Neural cell (in vitro differentiated cells): ENCODE measurements around the gene BEX2. TPM values are rescaled to one million over a fixed set of nuclear protein-coding genes. Genes with fewer than 3 reads are reported as not detected.
"Not testable (repeated sequence)": the region's sequence is repeated elsewhere in the genome, so short reads cannot be mapped to it uniquely, and the experiment has no call there.

Experiments used
- H2AFZ ChIP-seq: fragments of 200-600, 300-800 bp; sonication (generic), shearing (Covaris generic); 2 replicates; pipeline ENCODE4 v1.6.0; 2014; ENCODE audit warnings: low read depth, mild to moderate bottlenecking, antibody characterized with exemption, low read length, moderate library complexity
- H3F3A ChIP-seq: fragments of 200-600 bp; shearing (Covaris generic); 2 replicates; pipeline ENCODE4 v1.6.1; 2016; ENCODE audit warnings: mild to moderate bottlenecking, moderate library complexity, mixed read lengths, antibody characterized with exemption, low read length; ENCODE audit not compliant: insufficient read depth, poor library complexity, severe bottlenecking
- H3K27ac ChIP-seq: fragments of 200-600, 300-800 bp; sonication (generic), shearing (Covaris generic); 2 replicates; pipeline ENCODE4 v1.5.1; 2014; ENCODE audit warnings: mild to moderate bottlenecking, low read length, moderate library complexity
- H3K27me3 ChIP-seq: fragments of 300-800, 200-600 bp; sonication (generic), shearing (Covaris generic); 2 replicates; pipeline ENCODE4 v1.6.0; 2014; ENCODE audit warnings: mild to moderate bottlenecking, low read depth, low read length, moderate library complexity; ENCODE audit not compliant: insufficient read depth
- H3K36me3 ChIP-seq: fragments of 300-800, 200-600 bp; sonication (generic), shearing (Covaris generic); 2 replicates; pipeline ENCODE4 v1.5.1; 2014; ENCODE audit warnings: mild to moderate bottlenecking, antibody characterized with exemption, low read length, moderate library complexity; ENCODE audit not compliant: insufficient read depth
- H3K4me2 ChIP-seq: fragments of 300-800, 200-600 bp; sonication (generic), shearing (Covaris generic); 2 replicates; pipeline ENCODE4 v1.6.0; 2014; ENCODE audit warnings: mild to moderate bottlenecking, low read length
- H3K4me3 ChIP-seq: fragments of 300-800, 200-600 bp; sonication (generic), shearing (Covaris generic); 2 replicates; pipeline ENCODE4 v1.5.1; 2014; ENCODE audit warnings: mild to moderate bottlenecking, low read length, moderate library complexity
- H3K79me2 ChIP-seq: fragments of 200-600 bp; shearing (Covaris generic); replicated peaks from 2 replicates; pipeline ENCODE4 v1.6.0; 2014; ENCODE audit warnings: mild to moderate bottlenecking, low read length, moderate library complexity; ENCODE audit not compliant: insufficient read depth
- H3K9ac ChIP-seq: fragments of 300-800, 200-600 bp; sonication (generic), shearing (Covaris generic); 2 replicates; pipeline ENCODE4 v1.6.1; 2016; ENCODE audit warnings: mild to moderate bottlenecking, low read length, mixed read lengths
- H3K9me2 ChIP-seq: fragments of 200-600 bp; shearing (Covaris generic); 2 replicates; pipeline ENCODE4 v1.6.1; 2016; ENCODE audit warnings: mild to moderate bottlenecking, low read length, mixed read lengths; ENCODE audit not compliant: insufficient read depth
- H3K9me3 ChIP-seq: fragments of 200-600, 300-800 bp; sonication (generic), shearing (Covaris generic); 2 replicates; pipeline ENCODE4 v1.6.1; 2016; ENCODE audit warnings: mild to moderate bottlenecking, mixed run types, low read length, moderate library complexity, mixed read lengths
- H4K20me1 ChIP-seq: fragments of 200-600 bp; shearing (Covaris generic); 2 replicates; pipeline ENCODE4 v1.6.1; 2016; ENCODE audit warnings: mild to moderate bottlenecking, mixed run types; ENCODE audit not compliant: insufficient read depth
- EP300 ChIP-seq: fragments of 450-650 bp; conservative IDR thresholded peaks from 2 replicates; pipeline ENCODE4 v1.6.1; 2014; ENCODE audit warnings: antibody characterized with exemption, mild to moderate bottlenecking, moderate library complexity; ENCODE audit not compliant: poor library complexity, severe bottlenecking
- EZH2 ChIP-seq: fragments of 200-600, 300-800 bp; shearing (Covaris generic), sonication (generic); IDR thresholded peaks from 2 replicates; pipeline ENCODE4 v1.6.1; 2014; ENCODE audit warnings: antibody characterized with exemption, low read length, borderline replicate concordance, mild to moderate bottlenecking; ENCODE audit not compliant: insufficient read depth, poor library complexity, severe bottlenecking
- MXI1 ChIP-seq: fragments of 450-650 bp; conservative IDR thresholded peaks from 2 replicates; pipeline ENCODE4 v1.6.1; 2014; ENCODE audit warnings: antibody characterized with exemption, mild to moderate bottlenecking; ENCODE audit not compliant: poor library complexity, severe bottlenecking
- POLR2AphosphoS5 ChIP-seq: IDR thresholded peaks from 2 replicates; pipeline ENCODE4 v1.6.1; 2012
- RAD21 ChIP-seq: fragments of 450-650 bp; conservative IDR thresholded peaks from 2 replicates; pipeline ENCODE4 v1.6.1; 2014; ENCODE audit warnings: antibody characterized with exemption, mild to moderate bottlenecking, moderate library complexity
- SMC3 ChIP-seq: fragments of 450-650 bp; conservative IDR thresholded peaks from 2 replicates; pipeline ENCODE4 v1.6.1; 2014; ENCODE audit warnings: antibody characterized with exemption, mild to moderate bottlenecking, moderate library complexity; ENCODE audit not compliant: poor library complexity
- TAF1 ChIP-seq: IDR thresholded peaks from 2 replicates; pipeline ENCODE4 v1.6.1; 2012; ENCODE audit warnings: low read depth
- polyA minus RNA-seq: library from RNA; depleted of rRNA, polyadenylated mRNA; stranded (reverse); fragments of >200 nt; gene quantifications from 2 replicates; pipeline ENCODE4 v1.2.3, GENCODE V29; 2014
- polyA plus RNA-seq: library from polyadenylated mRNA; depleted of rRNA; stranded (reverse); fragments of >200 nt; gene quantifications from 2 replicates; pipeline ENCODE4 v1.2.3, GENCODE V29; 2014
- TF ChIP-seq, protein P1 (sequence below): IDR thresholded peaks from 2 replicates; pipeline ENCODE4 v1.6.1; 2012; ENCODE audit warnings: borderline replicate concordance
- TF ChIP-seq, protein P2 (sequence below): fragments of 450-650 bp; IDR thresholded peaks from 2 replicates; pipeline ENCODE4 v1.5.1; 2014; ENCODE audit warnings: antibody characterized with exemption, mild to moderate bottlenecking, moderate library complexity; ENCODE audit not compliant: poor library complexity, severe bottlenecking

Gene BEX2
- polyA plus RNA-seq (603 and 631 TPM in 2 replicates), polyA minus RNA-seq (148 and 195 TPM in 2 replicates)

DNA sequence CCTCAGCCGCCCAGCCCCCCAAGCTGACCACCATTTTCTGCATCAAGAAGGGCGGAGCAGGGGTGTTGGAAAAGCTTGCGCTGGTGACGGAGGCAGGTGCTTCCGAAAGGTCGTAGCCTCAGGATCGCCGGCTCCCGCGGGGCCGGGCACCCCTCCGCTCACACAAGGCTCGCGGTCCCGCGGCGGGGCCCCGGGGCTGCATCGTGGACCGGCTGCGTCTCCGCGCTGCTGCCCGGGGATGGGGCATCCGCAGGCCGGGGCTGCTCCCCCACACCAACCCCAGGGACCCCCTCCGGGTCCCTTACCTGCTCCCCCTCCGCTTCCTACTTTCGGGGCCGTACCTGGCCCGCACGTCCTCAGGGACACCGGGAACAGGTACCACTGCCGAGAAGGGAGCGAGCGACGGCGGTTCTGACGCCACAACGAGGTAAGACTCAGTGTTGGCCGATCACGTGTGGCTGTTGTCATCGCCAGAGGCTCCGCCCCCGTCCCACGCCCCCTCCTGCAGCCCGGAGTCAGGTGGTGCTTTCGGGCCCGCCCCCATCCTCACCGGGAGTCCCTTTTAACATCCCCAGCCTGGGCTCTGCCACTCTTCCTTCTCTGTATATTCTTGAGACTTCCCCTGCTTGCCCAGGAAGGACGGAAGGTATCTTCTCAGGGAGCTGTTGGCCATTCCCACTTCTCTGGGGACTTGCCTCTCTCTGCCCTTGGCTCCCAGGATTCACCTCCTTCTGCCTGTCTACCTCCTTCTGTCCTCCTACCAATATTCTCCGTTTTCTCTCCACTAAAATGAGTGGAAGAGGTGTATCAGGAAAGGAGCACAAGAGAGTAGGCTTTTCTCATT is at the start of gene BEX2:
TSS of gene BEX2 (minus strand) at position 436 of the 844 bp plus-strand sequence. CDS start 1,014 bp downstream, outside the sequence.
- peaks cover 3% of the 10 kb centered on the region for H3K79me2 ChIP-seq
- no peaks in the 10 kb centered on the region for H3K9me2 ChIP-seq
- H3K9ac ChIP-seq: peak within 1 kb of the TSS; percentile 93
- peak within 1 kb of the TSS; percentile 33 for H2AFZ ChIP-seq
- TF ChIP-seq EP300 (no peak), TAF1 (peak; percentile 91), EZH2 (no peak), SMC3 (no peak), RAD21 (no peak), MXI1 (peak; percentile 50), POLR2AphosphoS5 (peak; percentile 99)
- TF ChIP-seq, protein P1, sequence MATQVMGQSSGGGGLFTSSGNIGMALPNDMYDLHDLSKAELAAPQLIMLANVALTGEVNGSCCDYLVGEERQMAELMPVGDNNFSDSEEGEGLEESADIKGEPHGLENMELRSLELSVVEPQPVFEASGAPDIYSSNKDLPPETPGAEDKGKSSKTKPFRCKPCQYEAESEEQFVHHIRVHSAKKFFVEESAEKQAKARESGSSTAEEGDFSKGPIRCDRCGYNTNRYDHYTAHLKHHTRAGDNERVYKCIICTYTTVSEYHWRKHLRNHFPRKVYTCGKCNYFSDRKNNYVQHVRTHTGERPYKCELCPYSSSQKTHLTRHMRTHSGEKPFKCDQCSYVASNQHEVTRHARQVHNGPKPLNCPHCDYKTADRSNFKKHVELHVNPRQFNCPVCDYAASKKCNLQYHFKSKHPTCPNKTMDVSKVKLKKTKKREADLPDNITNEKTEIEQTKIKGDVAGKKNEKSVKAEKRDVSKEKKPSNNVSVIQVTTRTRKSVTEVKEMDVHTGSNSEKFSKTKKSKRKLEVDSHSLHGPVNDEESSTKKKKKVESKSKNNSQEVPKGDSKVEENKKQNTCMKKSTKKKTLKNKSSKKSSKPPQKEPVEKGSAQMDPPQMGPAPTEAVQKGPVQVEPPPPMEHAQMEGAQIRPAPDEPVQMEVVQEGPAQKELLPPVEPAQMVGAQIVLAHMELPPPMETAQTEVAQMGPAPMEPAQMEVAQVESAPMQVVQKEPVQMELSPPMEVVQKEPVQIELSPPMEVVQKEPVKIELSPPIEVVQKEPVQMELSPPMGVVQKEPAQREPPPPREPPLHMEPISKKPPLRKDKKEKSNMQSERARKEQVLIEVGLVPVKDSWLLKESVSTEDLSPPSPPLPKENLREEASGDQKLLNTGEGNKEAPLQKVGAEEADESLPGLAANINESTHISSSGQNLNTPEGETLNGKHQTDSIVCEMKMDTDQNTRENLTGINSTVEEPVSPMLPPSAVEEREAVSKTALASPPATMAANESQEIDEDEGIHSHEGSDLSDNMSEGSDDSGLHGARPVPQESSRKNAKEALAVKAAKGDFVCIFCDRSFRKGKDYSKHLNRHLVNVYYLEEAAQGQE: peak; percentile 88
- TF ChIP-seq, protein P2, sequence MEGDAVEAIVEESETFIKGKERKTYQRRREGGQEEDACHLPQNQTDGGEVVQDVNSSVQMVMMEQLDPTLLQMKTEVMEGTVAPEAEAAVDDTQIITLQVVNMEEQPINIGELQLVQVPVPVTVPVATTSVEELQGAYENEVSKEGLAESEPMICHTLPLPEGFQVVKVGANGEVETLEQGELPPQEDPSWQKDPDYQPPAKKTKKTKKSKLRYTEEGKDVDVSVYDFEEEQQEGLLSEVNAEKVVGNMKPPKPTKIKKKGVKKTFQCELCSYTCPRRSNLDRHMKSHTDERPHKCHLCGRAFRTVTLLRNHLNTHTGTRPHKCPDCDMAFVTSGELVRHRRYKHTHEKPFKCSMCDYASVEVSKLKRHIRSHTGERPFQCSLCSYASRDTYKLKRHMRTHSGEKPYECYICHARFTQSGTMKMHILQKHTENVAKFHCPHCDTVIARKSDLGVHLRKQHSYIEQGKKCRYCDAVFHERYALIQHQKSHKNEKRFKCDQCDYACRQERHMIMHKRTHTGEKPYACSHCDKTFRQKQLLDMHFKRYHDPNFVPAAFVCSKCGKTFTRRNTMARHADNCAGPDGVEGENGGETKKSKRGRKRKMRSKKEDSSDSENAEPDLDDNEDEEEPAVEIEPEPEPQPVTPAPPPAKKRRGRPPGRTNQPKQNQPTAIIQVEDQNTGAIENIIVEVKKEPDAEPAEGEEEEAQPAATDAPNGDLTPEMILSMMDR: no peak
- peak within 1 kb of the TSS; percentile 80 for H3K27ac ChIP-seq
- H3F3A ChIP-seq: no peaks in the 10 kb centered on the region
- H4K20me1 ChIP-seq: no peaks in the 10 kb centered on the region
- H3K9me3 ChIP-seq: no peaks in the 10 kb centered on the region
- no peaks in the 10 kb centered on the region for H3K27me3 ChIP-seq
- no peaks in the 10 kb centered on the region for H3K36me3 ChIP-seq
- peak within 1 kb of the TSS; percentile 85 for H3K4me3 ChIP-seq
- H3K4me2 ChIP-seq: peak within 1 kb of the TSS; percentile 76

DNA sequence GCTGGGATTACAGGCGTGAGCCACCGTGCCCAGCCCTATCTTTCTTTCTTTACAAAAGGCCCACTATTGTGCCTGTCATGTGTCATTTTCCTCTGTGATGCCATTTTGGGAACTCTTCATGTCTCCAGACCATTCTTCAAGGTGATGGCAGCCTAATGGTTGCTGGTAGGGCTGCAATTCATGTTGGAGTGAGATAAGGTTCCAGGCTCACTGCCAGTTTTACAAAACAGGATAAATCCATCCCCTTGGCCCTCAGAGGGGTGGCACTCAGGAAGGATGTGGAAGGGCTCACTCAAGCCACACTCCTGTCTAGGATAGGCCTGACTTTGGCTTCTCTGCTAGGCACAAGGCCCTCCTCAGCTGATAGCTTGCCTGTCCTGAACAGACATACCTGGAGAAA is 49.3 kb upstream of the BEX2 start:
- no peaks in the 10 kb centered on the region for H3K9me2 ChIP-seq
- no peaks in the 10 kb centered on the region for H3F3A ChIP-seq
- no peaks in the 10 kb centered on the region for H3K27me3 ChIP-seq
- no peaks in the 10 kb centered on the region for H3K9me3 ChIP-seq
- H3K36me3 ChIP-seq: no peaks in the 10 kb centered on the region
- no peak overlapping the region for H2AFZ ChIP-seq
- H3K4me3 ChIP-seq: no peak overlapping the region
- H3K9ac ChIP-seq: no peak overlapping the region
- H3K79me2 ChIP-seq: peaks cover 4% of the 10 kb centered on the region
- H4K20me1 ChIP-seq: no peaks in the 10 kb centered on the region
- no peak overlapping the region for H3K27ac ChIP-seq
- no peak overlapping the region for H3K4me2 ChIP-seq
- TF ChIP-seq EZH2 (no peak), SMC3 (no peak), MXI1 (no peak), EP300 (no peak)
- TF ChIP-seq, protein P2: no peak

DNA sequence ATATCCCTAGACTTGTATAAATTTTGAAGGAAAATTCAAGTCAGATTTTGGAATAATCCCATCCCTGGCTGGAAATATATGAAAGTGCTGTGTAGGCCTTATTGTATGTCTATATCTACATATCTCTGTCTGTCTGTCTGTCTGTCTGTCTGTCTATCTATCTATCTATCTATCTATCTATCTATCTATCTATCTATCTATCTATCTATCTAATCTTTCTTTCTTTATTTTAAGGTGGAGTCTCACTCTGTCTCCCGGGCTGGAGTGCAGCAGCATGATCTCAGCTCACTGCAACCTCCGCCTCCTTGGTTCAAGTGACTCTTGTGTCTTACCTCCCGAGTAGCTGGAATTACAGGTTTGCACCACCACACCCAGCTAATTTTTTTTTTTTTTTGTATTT is 48.8 kb upstream of the BEX2 start:
- not testable (repeated sequence) for H3K4me2 ChIP-seq, H3K9me3 ChIP-seq, H3K79me2 ChIP-seq, H3K27me3 ChIP-seq, H3K4me3 ChIP-seq, H4K20me1 ChIP-seq, H3K9ac ChIP-seq, H3K36me3 ChIP-seq, H3K27ac ChIP-seq, H3F3A ChIP-seq, H3K9me2 ChIP-seq, H2AFZ ChIP-seq
